RWPE2 (cell line): ENCODE results near the gene MPHOSPH6.

Experiments
- ATAC-seq: fragments of 200-7000 bp; cut with Tn5 transposase; 3 replicates; pipeline ENCODE4 v1.9.1; 2021; ENCODE audit warnings: low read depth
- DNase-seq: peaks from one replicate; pipeline ENCODE4 v3.0.0-alpha.2; 2020; ENCODE audit warnings: low spot score
- H3K27ac ChIP-seq: fragments of 450-650 bp; 2 replicates; pipeline ENCODE4 v1.5.1; 2017; ENCODE audit warnings: mild to moderate bottlenecking; ENCODE audit not compliant: poor library complexity, severe bottlenecking
- H3K27me3 ChIP-seq: fragments of 250-450 bp; sonication (Bioruptor Pico); 2 replicates; pipeline ENCODE4 v1.5.1; 2021; ENCODE audit warnings: mild to moderate bottlenecking, moderate library complexity; ENCODE audit not compliant: insufficient read depth, poor library complexity, severe bottlenecking
- H3K36me3 ChIP-seq: fragments of 250-450 bp; sonication (Bioruptor Pico); 2 replicates; pipeline ENCODE4 v1.5.1; 2020; ENCODE audit warnings: low read depth, mild to moderate bottlenecking, moderate library complexity
- H3K4me1 ChIP-seq: fragments of 250-450 bp; sonication (Bioruptor Pico); 2 replicates; pipeline ENCODE4 v1.5.1; 2021; ENCODE audit warnings: mild to moderate bottlenecking, moderate library complexity; ENCODE audit not compliant: insufficient read depth, poor library complexity, severe bottlenecking
- H3K4me3 ChIP-seq: fragments of 250-450 bp; sonication (Bioruptor Pico); 2 replicates; pipeline ENCODE4 v1.5.1; 2021; ENCODE audit warnings: mild to moderate bottlenecking, moderate library complexity; ENCODE audit not compliant: severe bottlenecking
- H3K9me3 ChIP-seq: fragments of 250-450 bp; sonication (Bioruptor Pico); 2 replicates; pipeline ENCODE4 v1.5.1; 2021; ENCODE audit warnings: mild to moderate bottlenecking, moderate library complexity; ENCODE audit not compliant: severe bottlenecking
- TF ChIP-seq, protein P1 (sequence below): fragments of 450-650 bp; IDR thresholded peaks from one replicate; pipeline ENCODE4 v1.5.1; 2017; ENCODE audit warnings: mild to moderate bottlenecking, moderate library complexity; ENCODE audit not compliant: poor library complexity, severe bottlenecking

MPHOSPH6 gene

DNA sequence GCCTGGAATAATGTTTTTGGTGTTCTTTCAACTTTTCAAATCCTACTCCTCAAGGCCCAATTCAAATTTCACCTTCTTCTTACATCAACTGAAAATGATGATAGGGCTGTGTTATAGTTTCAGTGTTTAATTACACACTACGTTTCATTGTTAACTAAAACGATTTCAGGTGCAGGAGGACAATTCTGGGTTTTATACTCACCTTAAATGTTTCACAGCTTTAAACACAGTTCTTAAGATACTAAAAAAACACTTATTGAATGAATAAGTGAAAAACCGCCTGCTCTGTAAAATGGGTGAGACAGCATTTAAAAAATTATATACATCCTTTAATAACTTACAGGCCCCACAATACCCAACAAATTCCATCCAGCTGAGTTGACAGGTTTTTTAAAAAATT lies 6.2 kb upstream of the MPHOSPH6 start:
- peaks cover 13% of the 10 kb centered on the region for H3K27me3 ChIP-seq
- no peak overlapping the region for H3K27ac ChIP-seq
- TF ChIP-seq, protein P1, sequence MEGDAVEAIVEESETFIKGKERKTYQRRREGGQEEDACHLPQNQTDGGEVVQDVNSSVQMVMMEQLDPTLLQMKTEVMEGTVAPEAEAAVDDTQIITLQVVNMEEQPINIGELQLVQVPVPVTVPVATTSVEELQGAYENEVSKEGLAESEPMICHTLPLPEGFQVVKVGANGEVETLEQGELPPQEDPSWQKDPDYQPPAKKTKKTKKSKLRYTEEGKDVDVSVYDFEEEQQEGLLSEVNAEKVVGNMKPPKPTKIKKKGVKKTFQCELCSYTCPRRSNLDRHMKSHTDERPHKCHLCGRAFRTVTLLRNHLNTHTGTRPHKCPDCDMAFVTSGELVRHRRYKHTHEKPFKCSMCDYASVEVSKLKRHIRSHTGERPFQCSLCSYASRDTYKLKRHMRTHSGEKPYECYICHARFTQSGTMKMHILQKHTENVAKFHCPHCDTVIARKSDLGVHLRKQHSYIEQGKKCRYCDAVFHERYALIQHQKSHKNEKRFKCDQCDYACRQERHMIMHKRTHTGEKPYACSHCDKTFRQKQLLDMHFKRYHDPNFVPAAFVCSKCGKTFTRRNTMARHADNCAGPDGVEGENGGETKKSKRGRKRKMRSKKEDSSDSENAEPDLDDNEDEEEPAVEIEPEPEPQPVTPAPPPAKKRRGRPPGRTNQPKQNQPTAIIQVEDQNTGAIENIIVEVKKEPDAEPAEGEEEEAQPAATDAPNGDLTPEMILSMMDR = no peak
- no peak for DNase-seq
- no peaks in the 10 kb centered on the region for H3K36me3 ChIP-seq
- H3K9me3 ChIP-seq = no peaks in the 10 kb centered on the region
- no peak overlapping the region for H3K4me3 ChIP-seq
- no peak for ATAC-seq
- no peaks in the 10 kb centered on the region for H3K4me1 ChIP-seq

DNA sequence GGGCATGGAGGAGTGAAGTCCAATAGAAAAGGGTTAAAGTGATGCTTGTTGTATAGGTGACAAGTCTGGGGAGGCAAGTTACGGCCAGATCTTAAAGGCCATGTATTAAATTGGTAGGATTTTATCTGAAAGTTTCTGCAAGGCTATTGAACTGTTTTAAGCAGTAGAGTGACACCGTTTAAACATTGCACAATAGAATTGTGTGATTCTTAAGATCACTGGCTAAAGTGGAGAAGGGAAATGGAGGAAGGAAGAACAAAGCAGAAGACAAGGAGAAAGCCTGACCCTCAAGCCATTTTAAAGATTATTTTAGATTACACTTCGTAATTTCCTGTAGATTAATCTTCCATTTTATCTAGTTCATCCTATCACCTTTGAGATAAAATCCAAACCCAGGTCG lies 5.6 kb upstream of the MPHOSPH6 start:
- ATAC-seq = no peak
- TF ChIP-seq, protein P1 = no peak
- H3K27ac ChIP-seq = no peak overlapping the region
- H3K27me3 ChIP-seq = peaks cover 16% of the 10 kb centered on the region
- H3K36me3 ChIP-seq = no peaks in the 10 kb centered on the region
- peaks cover under 1% of the 10 kb centered on the region for H3K4me1 ChIP-seq
- DNase-seq = no peak
- no peak overlapping the region for H3K4me3 ChIP-seq
- no peaks in the 10 kb centered on the region for H3K9me3 ChIP-seq

DNA sequence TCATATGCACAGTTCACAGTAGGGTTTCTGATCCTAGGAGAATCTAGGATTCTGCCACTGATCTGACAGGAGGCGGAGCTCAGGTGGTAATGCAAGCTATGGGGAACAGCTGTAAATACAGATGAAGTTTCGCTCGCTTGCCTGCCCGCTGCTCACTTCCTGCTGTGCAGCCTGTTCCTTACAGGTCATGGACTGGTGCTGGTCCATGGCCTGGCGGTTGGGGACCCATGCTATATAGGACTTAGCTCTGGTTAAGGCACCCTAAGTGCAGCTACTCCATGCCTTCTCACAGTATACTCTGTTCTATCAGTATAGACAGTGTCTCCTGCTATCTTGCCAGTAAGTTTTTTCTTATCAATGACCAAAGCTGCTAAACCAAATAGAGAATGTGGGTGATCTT lies 2.4 kb downstream of the MPHOSPH6 start:
- Histone ChIP-seq H3K36me3 (peaks cover 48% of the 10 kb centered on the region), H3K27me3 (peaks cover 9% of the 10 kb centered on the region)
- no peak for DNase-seq

DNA sequence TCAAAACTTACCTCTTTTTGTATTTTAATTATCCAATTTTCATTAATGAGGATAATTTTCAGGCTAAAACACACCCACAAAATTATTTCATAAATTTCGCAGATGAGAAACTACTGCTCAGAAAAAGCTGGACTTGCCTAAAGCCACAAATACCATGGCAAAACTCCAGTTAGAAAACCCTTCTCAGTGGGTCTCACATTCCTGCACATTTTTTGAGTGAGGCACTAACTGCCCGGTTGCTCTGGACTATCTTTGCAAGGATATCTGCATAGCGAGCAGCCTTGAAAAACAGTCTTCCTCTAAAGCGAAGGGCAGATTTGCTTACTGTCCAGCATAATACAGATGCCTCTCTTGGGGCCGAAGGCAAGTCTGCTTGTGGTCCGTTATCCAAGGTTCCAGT lies 9.8 kb downstream of the MPHOSPH6 start:
- TF ChIP-seq, protein P1 = no peak

More for the DNA sequence above, 2.4 kb downstream of the MPHOSPH6 start:
- TF ChIP-seq, protein P1 = no peak
- H3K4me3 ChIP-seq = no peak overlapping the region
- ATAC-seq = no peak
- peaks cover 9% of the 10 kb centered on the region for H3K4me1 ChIP-seq
- no peak overlapping the region for H3K27ac ChIP-seq
- H3K9me3 ChIP-seq = no peaks in the 10 kb centered on the region

DNA sequence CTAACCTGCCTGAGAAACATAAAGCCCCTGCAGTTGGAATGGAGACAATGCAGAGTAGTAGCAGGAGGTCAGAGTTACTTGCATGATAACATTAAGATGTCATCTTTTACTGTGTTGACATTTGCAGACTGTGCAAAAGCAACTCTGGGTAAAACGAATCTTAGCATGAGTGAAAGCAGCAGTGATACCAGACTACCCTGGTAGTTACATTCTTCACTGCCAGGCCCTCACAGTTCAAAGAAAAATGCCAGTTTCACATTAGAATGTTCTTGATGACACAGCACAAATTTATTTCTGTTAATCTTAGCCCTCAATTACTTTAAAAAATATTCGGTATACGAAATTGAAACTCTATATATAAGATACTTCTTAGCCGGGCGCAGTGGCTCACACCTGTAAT lies 12.2 kb downstream of the MPHOSPH6 start:
- Histone ChIP-seq H3K4me3 (no peak overlapping the region), H3K9me3 (no peaks in the 10 kb centered on the region), H3K27ac (no peak overlapping the region), H3K27me3 (no peaks in the 10 kb centered on the region), H3K36me3 (peaks cover 85% of the 10 kb centered on the region), H3K4me1 (no peaks in the 10 kb centered on the region)
- DNase-seq (no peak), ATAC-seq (no peak)
- TF ChIP-seq, protein P1 = no peak

More for the DNA sequence above, 9.8 kb downstream of the MPHOSPH6 start:
- ATAC-seq (no peak), DNase-seq (no peak)
- Histone ChIP-seq H3K9me3 (no peaks in the 10 kb centered on the region), H3K4me3 (no peak overlapping the region), H3K27me3 (no peaks in the 10 kb centered on the region), H3K4me1 (no peaks in the 10 kb centered on the region), H3K36me3 (peaks cover 84% of the 10 kb centered on the region), H3K27ac (no peak overlapping the region)
